HG02870 (cell line): ENCODE results near the gene POGZ.
"Not testable (repeated sequence)": the region's sequence is repeated elsewhere in the genome, so short reads cannot be mapped to it uniquely, and the experiment has no call there.

Source experiments
- ATAC-seq: cut with Tn5 transposase; IDR thresholded peaks from one replicate; pipeline ENCODE4 v1.9.1; 2021; ENCODE audit warnings: mild to moderate bottlenecking, moderate library complexity; ENCODE audit not compliant: unreplicated experiment

The POGZ gene

GRCh38 chr1:151425103-151425502 is 34.2 kb downstream of the POGZ start:
- ATAC-seq: no peak

GRCh38 chr1:151419819-151420218 is 39.5 kb downstream of the POGZ start:
- ATAC-seq: no peak

- ATAC-seq: no peak
Observed at GRCh38 chr1:151418081-151418480, 41.2 kb downstream of the POGZ start.

GRCh38 chr1:151416231-151416630 is 43.1 kb downstream of the POGZ start:
- no peak for ATAC-seq

- no peak for ATAC-seq
Observed at GRCh38 chr1:151411884-151412283, 47.4 kb downstream of the POGZ start.

- no peak for ATAC-seq
Observed at GRCh38 chr1:151408891-151409290, 50.4 kb downstream of the POGZ start.

GRCh38 chr1:151407304-151407703 is 52.0 kb downstream of the POGZ start:
- ATAC-seq: no peak

GRCh38 chr1:151406176-151406575 is 53.1 kb downstream of the POGZ start:
- no peak for ATAC-seq

GRCh38 chr1:151405187-151405951 is 53.9 kb downstream of the POGZ start:
- ATAC-seq: no peak

- no peak for ATAC-seq
Observed at GRCh38 chr1:151403612-151404011, 55.7 kb downstream of the POGZ start.

GRCh38 chr1:151402764-151403163 is 56.5 kb downstream of the POGZ start:
- no peak for ATAC-seq

GRCh38 chr1:151401860-151402259 is 57.4 kb downstream of the POGZ start:
- no peak for ATAC-seq

- ATAC-seq: no peak
Observed at GRCh38 chr1:151401125-151401788, 58.0 kb downstream of the POGZ start.

- no peak for ATAC-seq
Observed at GRCh38 chr1:151399324-151400171, 59.7 kb downstream of the POGZ start, which contains the start of gene PSMB4. TSS of gene PSMB4 (plus strand) at chr1:151399573. CDS start at chr1:151399588, 15 bp downstream.

- ATAC-seq: not testable (repeated sequence)
Observed at GRCh38 chr1:151396265-151396664, 63.0 kb downstream of the POGZ start.

- ATAC-seq: no peak
Observed at GRCh38 chr1:151393583-151393982, 65.7 kb downstream of the POGZ start.

GRCh38 chr1:151391079-151391563 is 68.2 kb downstream of the POGZ start:
- no peak for ATAC-seq

GRCh38 chr1:151390221-151391078 is 68.8 kb downstream of the POGZ start:
- ATAC-seq: not testable (repeated sequence)

- no peak for ATAC-seq
Observed at GRCh38 chr1:151386002-151386401, 73.3 kb downstream of the POGZ start.

GRCh38 chr1:151384584-151384983 is 74.7 kb downstream of the POGZ start:
- no peak for ATAC-seq
